Measurements from ENCODE around the gene PTPRD.
A peak's percentile ranks its signal among the peaks of the same experiment; 100 is the strongest.
"Not testable (repeated sequence)": the region's sequence is repeated elsewhere in the genome, so short reads cannot be mapped to it uniquely, and the experiment has no call there.

The PTPRD gene

GRCh38 chr9:10523164-10523563, 89.6 kb downstream of the PTPRD start:
- TF ChIP-seq CTCF (conservative IDR thresholded peaks at IDR 0.05; ENCODE audit: low read depth, low read length) = no peak
- DNase-seq (ENCODE audit: low read depth) = no peak

DNA sequence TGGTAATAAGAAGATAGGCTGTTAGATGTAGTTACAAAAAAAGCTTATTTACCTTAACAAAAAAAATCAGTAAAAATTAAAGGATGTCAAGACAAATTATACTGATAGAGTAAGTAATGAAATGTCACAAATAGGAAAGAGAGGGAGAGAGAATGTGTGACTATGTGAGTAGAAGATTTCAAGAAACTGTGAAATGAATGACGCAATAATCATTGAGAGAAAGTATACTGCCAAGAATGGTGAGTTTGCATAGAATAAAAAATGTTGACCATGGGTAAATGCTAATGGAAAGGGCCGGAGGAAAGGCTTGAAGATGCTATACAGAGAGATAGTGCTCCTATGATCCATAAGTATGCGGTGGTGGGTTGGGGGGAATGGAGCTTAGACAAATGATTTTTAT, 100.7 kb downstream of the PTPRD start:
- DNase-seq (ENCODE audit: low read depth) = no peak
- H3K4me3 ChIP-seq (ENCODE audit: low read depth, low read length) = no peak overlapping the region
- no peak for TF ChIP-seq CTCF (conservative IDR thresholded peaks at IDR 0.05; ENCODE audit: low read depth, low read length)

More at GRCh38 chr9:10523164-10523563, 89.6 kb downstream of the PTPRD start:
- H3K4me3 ChIP-seq (ENCODE audit: low read depth, low read length) = no peak overlapping the region

DNA sequence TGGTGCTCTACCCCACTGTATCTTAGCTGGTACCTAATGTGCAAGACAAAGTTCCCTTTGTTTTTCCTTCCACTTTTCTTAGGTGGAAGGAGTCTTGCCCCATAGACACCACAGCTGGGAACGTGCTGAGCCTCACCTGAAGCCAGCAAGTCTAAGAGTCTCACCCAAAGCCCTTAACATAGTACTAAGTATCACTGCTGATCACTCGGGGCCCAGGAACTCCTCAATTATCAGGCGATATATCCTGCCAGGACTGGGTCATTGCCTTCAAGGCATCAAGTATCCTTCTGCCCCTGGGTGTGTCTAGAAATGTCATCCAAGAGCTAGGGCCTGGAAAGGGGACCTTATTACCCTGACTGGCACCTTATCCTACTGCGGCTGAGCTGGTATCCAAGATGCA, 123.9 kb downstream of the PTPRD start:
- no peak for DNase-seq (ENCODE audit: low read depth)
- no peak overlapping the region for H3K4me3 ChIP-seq (ENCODE audit: low read depth, low read length)
- TF ChIP-seq CTCF (conservative IDR thresholded peaks at IDR 0.05; ENCODE audit: low read depth, low read length) = no peak

DNA sequence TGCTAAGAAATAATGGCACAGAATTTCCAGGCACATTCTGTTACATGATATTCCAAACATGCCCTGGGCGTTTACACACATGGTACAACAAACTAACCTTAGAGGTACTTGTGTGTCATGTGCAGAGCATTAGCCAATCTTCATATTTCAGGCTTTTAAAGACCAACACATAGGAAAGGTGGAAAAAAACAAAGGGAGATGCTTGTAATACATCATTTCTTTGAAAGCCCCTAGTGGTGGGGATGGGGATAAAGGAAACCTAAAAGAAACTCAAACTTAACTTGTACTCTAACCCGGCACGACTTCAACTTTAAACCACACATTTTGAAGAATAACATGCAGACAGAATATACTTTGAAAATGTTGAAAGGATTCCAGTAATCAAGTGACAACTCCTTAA, 133.6 kb downstream of the PTPRD start:
- H3K4me3 ChIP-seq (ENCODE audit: low read depth, low read length) = no peak overlapping the region
- peak; percentile 7 for DNase-seq (ENCODE audit: low read depth)
- peak; percentile 29 for TF ChIP-seq CTCF (conservative IDR thresholded peaks at IDR 0.05; ENCODE audit: low read depth, low read length)

GRCh38 chr9:10449201-10449617, 163.6 kb downstream of the PTPRD start:
- H3K4me3 ChIP-seq (ENCODE audit: low read depth, low read length); DNase-seq (ENCODE audit: low read depth): not testable (repeated sequence)

DNA sequence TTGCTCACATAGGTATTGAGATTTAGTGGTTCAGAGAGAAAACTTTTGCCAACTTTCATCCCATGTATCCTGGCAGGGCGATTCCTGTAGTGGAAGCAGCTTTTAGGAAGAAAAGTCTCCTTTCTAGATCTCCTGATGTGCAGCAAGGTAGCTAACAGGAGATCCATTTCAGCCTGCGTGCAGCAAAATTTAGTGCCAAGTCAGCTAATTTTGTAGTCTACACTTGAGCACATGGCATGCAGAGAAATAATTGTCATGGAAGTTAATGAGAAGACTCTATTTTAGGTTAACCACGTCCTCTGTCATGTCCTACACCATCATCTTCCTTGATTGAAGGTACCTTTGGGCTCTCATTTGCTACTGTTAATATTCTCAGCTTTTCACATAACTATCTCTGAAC, 165.8 kb downstream of the PTPRD start:
- TF ChIP-seq CTCF (conservative IDR thresholded peaks at IDR 0.05; ENCODE audit: low read depth, low read length) = no peak
- H3K4me3 ChIP-seq (ENCODE audit: low read depth, low read length) = no peak overlapping the region
- no peak for DNase-seq (ENCODE audit: low read depth)

- H3K4me3 ChIP-seq (ENCODE audit: low read depth, low read length) = no peak overlapping the region
- no peak for TF ChIP-seq CTCF (conservative IDR thresholded peaks at IDR 0.05; ENCODE audit: low read depth, low read length)
- DNase-seq (ENCODE audit: low read depth) = no peak
Measured at GRCh38 chr9:10443868-10444204, 169.0 kb downstream of the PTPRD start.

Measured in choroid plexus epithelial cell (primary cell).